Esophagus muscularis mucosa (tissue), 4 donors: ENCODE measurements around the gene SLC22A9. TPM values are rescaled to one million over a fixed set of nuclear protein-coding genes. Genes with fewer than 3 reads are reported as not detected.

Experiments used
- DNase-seq: peaks from one replicate; pipeline ENCODE4 v3.0.0-alpha.2; 2017; ENCODE audit errors: extremely low spot score
- H3K27ac ChIP-seq, 4 donors: fragments of 200-600 bp; sonication (generic); replicated peaks in 1 of 4; 1 replicate in 3 of 4; 2 replicates in 1 of 4; pipeline ENCODE4 v1.5.1; 2016 to 2019; ENCODE audit warnings: mild to moderate bottlenecking in 1 of 4
- H3K27me3 ChIP-seq, 4 donors: fragments of 200-600 bp; sonication (generic); one replicate each; pipeline versions ENCODE4 v1.5.1 to v1.6.0; 2016 to 2019
- H3K36me3 ChIP-seq, 4 donors: fragments of 200-600 bp; sonication (generic); one replicate each; pipeline ENCODE4 v1.5.1; 2016 to 2019
- H3K4me1 ChIP-seq, 4 donors: fragments of 200-600 bp; sonication (generic); one replicate each; pipeline ENCODE4 v1.5.1; 2016 to 2019
- H3K4me3 ChIP-seq, 4 donors: fragments of 200-600 bp; sonication (generic); 1 replicate in 2 of 4; 2 replicates in 2 of 4; pipeline ENCODE4 v1.5.1; 2016 to 2019; ENCODE audit warnings: mild to moderate bottlenecking in 4 of 4, moderate library complexity in 1 of 4
- H3K9me3 ChIP-seq, 4 donors: fragments of 200-600 bp; sonication (generic); 1 replicate in 3 of 4; 2 replicates in 1 of 4; pipeline ENCODE4 v1.5.1; 2016 to 2019
- CTCF ChIP-seq, 3 experiments: fragments of 200-600 bp in 2 of 3; fragments of 450-650 bp in 1 of 3; sonication (generic) in 2 of 3; IDR thresholded peaks; one replicate each; pipeline ENCODE4 v1.5.1; 2017 to 2019; ENCODE audit warnings: antibody characterized with exemption in 3 of 3, mild to moderate bottlenecking in 2 of 3, moderate library complexity in 1 of 3
- EP300 ChIP-seq: sonication (generic); formaldehyde crosslinking; IDR thresholded peaks from one replicate; pipeline ENCODE4 v1.6.1; 2017; ENCODE audit warnings: antibody characterized with exemption
- POLR2A ChIP-seq: fragments of 450-650 bp; IDR thresholded peaks from one replicate; pipeline ENCODE4 v1.6.1; 2017; ENCODE audit warnings: antibody characterized with exemption, moderate library complexity, mild to moderate bottlenecking, low read depth
- POLR2AphosphoS5 ChIP-seq, 2 donors: sonication (generic); formaldehyde crosslinking; IDR thresholded peaks; one replicate each; pipeline ENCODE4 v1.6.1; 2017; ENCODE audit warnings: antibody characterized with exemption in 2 of 2
- WGBS: methylation state at CpG from one replicate; pipeline ENCODE4 v1.1.5; 2018; 5-methylcytosine and 5-hydroxymethylcytosine counted together
- intact Hi-C: fragments of 100-400 bp; cut with DNase I; formaldehyde crosslinking; loops from one replicate; pipeline ENCODE4 v1.15.1; 2023
- total RNA-seq, 4 donors: library from RNA; depleted of rRNA; stranded (reverse); fragments of >200 nt; gene quantifications; one replicate each; pipeline versions ENCODE4 v1.1.0 to v1.2.1, GENCODE V29; 2016

Gene SLC22A9
- total RNA-seq, 4 donors from 2014 or later = not detected

GRCh38 chr11:63443714-63444113, 74.1 kb downstream of the SLC22A9 start:
- H3K4me1 ChIP-seq = no peaks in the 10 kb centered on the region

GRCh38 chr11:63444160-63444559, 74.6 kb downstream of the SLC22A9 start:
- TF ChIP-seq CTCF (IDR thresholded peaks at IDR 0.05) (no peak), POLR2A (no peak), POLR2AphosphoS5 (IDR thresholded peaks at IDR 0.05) (no peak), EP300 (no peak)
- Histone ChIP-seq H3K9me3 (peaks cover 0 to 8% (median 0%) of the 10 kb centered on the region in 4 donors), H3K36me3 (no peaks in the 10 kb centered on the region), H3K27ac (no peak overlapping the region), H3K27me3 (no peaks in the 10 kb centered on the region), H3K4me1 (no peaks in the 10 kb centered on the region), H3K4me3 (no peak overlapping the region)
- no peak for DNase-seq
- WGBS = 79% methylated on average over 2 of the region's 2 CpGs
- intact Hi-C loops = no loop called here

More at GRCh38 chr11:63443714-63444113, 74.1 kb downstream of the SLC22A9 start:
- H3K27me3 ChIP-seq = no peaks in the 10 kb centered on the region
- H3K9me3 ChIP-seq = peaks cover 0 to 8% (median 0%) of the 10 kb centered on the region in 4 donors
- intact Hi-C loops = no loop called here
- no peak for DNase-seq
- H3K36me3 ChIP-seq = no peaks in the 10 kb centered on the region
- H3K4me3 ChIP-seq = no peak overlapping the region
- no peak overlapping the region for H3K27ac ChIP-seq
- TF ChIP-seq CTCF (IDR thresholded peaks at IDR 0.05) (no peak), POLR2A (no peak)
- WGBS = 84% methylated on average over 1 of the region's 1 CpG

GRCh38 chr11:63445118-63445517, 75.5 kb downstream of the SLC22A9 start:
- intact Hi-C loops = no loop called here
- Histone ChIP-seq H3K27me3 (no peaks in the 10 kb centered on the region), H3K4me3 (no peak overlapping the region), H3K9me3 (peaks cover 0 to 8% (median 0%) of the 10 kb centered on the region in 4 donors), H3K4me1 (no peaks in the 10 kb centered on the region), H3K27ac (no peak overlapping the region), H3K36me3 (no peaks in the 10 kb centered on the region)
- no peak for TF ChIP-seq POLR2AphosphoS5 (IDR thresholded peaks at IDR 0.05)
- no peak for TF ChIP-seq CTCF (IDR thresholded peaks at IDR 0.05)
- no peak for TF ChIP-seq EP300
- TF ChIP-seq POLR2A = no peak
- no peak for DNase-seq
- WGBS = 73% methylated on average over 2 of the region's 2 CpGs

- H3K4me1 ChIP-seq = no peaks in the 10 kb centered on the region
- no peak for TF ChIP-seq POLR2A
- TF ChIP-seq POLR2AphosphoS5 (IDR thresholded peaks at IDR 0.05) = no peak
- no peak for TF ChIP-seq CTCF (IDR thresholded peaks at IDR 0.05)
- TF ChIP-seq EP300 = no peak
- no peaks in the 10 kb centered on the region for H3K36me3 ChIP-seq
- no peaks in the 10 kb centered on the region for H3K27me3 ChIP-seq
- no peak overlapping the region for H3K4me3 ChIP-seq
- H3K9me3 ChIP-seq = peaks cover 0 to 8% (median 0%) of the 10 kb centered on the region in 4 donors
- no peak for DNase-seq
- H3K27ac ChIP-seq = no peak overlapping the region
- intact Hi-C loops = no loop called here
Observed at GRCh38 chr11:63445720-63446119, 76.1 kb downstream of the SLC22A9 start.

GRCh38 chr11:63448646-63449045, 79.1 kb downstream of the SLC22A9 start:
- Histone ChIP-seq H3K4me3 (no peak overlapping the region), H3K36me3 (no peaks in the 10 kb centered on the region), H3K27me3 (no peaks in the 10 kb centered on the region), H3K4me1 (no peaks in the 10 kb centered on the region), H3K9me3 (peaks cover 0 to 5% (median 0%) of the 10 kb centered on the region in 4 donors), H3K27ac (no peak overlapping the region)
- 26% methylated on average over 1 of the region's 1 CpG for WGBS
- no peak for DNase-seq
- intact Hi-C loops = no loop called here
- TF ChIP-seq EP300 = no peak
- no peak for TF ChIP-seq POLR2A
- no peak for TF ChIP-seq CTCF (IDR thresholded peaks at IDR 0.05)
- no peak for TF ChIP-seq POLR2AphosphoS5 (IDR thresholded peaks at IDR 0.05)
